Mammary epithelial cell (primary cell): ENCODE results near the gene NBEAL2.

Experiments used
- CTCF ChIP-seq, 2 donors: IDR thresholded peaks in 1 of 2; conservative IDR thresholded peaks in 1 of 2; 2 replicates each; pipeline ENCODE4 v1.5.1; 2011 to 2012; ENCODE audit warnings: inconsistent platforms in 2 of 2, low read length in 2 of 2, mild to moderate bottlenecking in 2 of 2, control low read depth in 1 of 2, low read depth in 1 of 2; ENCODE audit not compliant: insufficient read depth in 1 of 2; ENCODE audit errors: extremely low read depth in 1 of 2
- EZH2 ChIP-seq: IDR thresholded peaks from 2 replicates; pipeline ENCODE4 v1.6.1; 2012; ENCODE audit warnings: low read length, inconsistent platforms, borderline replicate concordance

DNA sequence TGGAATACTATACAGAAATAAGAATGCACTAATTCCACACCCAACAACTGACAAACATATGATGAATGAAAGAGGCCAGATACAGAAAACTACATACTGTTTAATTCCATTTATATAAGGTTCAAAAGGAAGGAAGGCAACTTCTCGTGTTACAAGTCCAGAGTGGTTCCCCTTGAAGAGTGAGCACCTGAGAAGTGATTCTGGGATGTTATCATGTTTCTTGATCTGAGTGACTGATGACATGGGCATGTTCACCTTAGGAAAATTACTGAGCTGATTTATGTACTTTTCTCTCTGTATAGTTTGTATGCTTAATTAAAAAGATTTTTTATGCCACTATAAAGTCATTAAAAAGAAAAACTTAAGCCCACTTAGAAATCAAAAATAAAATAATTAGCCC, 16.5 kb upstream of the NBEAL2 start:
- TF ChIP-seq CTCF (conservative IDR thresholded peaks at IDR 0.05 in 1 of 2, IDR thresholded peaks at IDR 0.05 in 1 of 2; ENCODE audit: extremely low read depth in 1 of 2, insufficient read depth in 1 of 2, low read depth in 1 of 2, low read length in 2 of 2) (no peak), EZH2 (no peak)
